HG03060 (cell line): ENCODE data around the gene SNX30.
"Not testable (repeated sequence)": the region's sequence is repeated elsewhere in the genome, so short reads cannot be mapped to it uniquely, and the experiment has no call there.

Experiments used
- ATAC-seq: cut with Tn5 transposase; IDR thresholded peaks from one replicate; pipeline ENCODE4 v1.9.1; 2021; ENCODE audit warnings: low read depth, moderate number of reproducible peaks; ENCODE audit not compliant: unreplicated experiment

The SNX30 gene, protein sequence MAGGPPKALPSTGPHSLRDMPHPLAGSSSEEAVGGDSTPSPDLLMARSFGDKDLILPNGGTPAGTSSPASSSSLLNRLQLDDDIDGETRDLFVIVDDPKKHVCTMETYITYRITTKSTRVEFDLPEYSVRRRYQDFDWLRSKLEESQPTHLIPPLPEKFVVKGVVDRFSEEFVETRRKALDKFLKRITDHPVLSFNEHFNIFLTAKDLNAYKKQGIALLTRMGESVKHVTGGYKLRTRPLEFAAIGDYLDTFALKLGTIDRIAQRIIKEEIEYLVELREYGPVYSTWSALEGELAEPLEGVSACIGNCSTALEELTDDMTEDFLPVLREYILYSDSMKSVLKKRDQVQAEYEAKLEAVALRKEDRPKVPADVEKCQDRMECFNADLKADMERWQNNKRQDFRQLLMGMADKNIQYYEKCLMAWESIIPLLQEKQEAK

DNA sequence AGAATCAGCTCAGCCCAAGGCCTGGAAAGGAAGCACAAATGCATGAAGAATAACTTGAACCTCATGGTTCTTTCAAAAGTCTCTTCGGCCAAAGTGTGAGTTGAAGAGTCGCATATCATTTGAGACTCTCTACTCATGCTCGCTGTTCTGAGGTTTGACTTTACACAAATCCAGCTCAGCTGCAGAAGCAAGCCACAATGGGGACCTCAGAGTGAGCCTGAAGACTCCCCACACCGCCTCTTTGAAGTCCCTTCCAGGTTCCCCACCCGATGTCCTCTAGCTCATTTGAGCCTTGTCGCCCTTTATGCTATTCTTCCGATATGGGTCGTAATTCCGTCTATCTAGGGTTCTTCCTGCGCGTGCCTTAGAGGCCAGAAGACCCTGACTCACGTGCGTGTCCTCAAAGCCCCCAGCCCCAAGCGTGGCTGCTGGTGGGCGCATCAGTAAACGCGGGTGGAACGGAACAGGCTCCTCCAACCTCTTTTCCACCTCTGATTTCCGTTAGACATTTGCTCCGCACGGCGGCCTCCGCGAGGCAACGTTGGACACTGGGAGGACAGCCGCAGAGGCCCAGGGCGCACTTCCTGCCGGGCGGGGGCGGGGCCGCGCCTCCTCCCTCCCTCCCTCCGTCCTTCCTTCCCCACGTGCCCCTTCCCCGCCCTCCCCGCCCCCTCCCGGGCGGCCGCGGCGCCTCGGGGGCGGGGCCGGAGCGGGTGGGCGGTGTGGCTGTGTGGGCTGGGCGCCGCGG lies at the start of gene SNX30:
Gene SNX30 (plus strand): TSS at position 745 of the 748 bp plus-strand sequence. CDS start 242 bp downstream, outside the sequence.
- peak; percentile 32 for ATAC-seq

DNA sequence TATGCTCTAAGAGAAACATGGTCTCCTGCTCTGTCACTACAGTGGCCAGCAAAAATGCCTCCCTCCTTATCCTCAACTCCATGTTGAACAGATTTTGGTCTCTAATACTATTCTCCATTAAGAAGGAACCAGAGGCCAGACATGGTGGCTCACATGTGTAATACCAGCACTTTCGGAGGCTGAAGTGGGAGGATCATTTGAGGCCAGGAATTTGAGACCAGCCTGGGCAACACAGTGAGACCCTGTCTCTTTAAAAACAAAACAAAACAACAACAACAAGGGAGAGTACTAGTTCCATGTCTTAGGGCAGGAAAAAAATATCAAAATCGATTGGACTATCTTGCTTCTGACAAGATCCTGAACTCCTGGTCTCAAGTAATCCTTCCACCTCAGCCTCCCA lies 47.3 kb upstream of the SNX30 start:
- ATAC-seq = no peak

DNA sequence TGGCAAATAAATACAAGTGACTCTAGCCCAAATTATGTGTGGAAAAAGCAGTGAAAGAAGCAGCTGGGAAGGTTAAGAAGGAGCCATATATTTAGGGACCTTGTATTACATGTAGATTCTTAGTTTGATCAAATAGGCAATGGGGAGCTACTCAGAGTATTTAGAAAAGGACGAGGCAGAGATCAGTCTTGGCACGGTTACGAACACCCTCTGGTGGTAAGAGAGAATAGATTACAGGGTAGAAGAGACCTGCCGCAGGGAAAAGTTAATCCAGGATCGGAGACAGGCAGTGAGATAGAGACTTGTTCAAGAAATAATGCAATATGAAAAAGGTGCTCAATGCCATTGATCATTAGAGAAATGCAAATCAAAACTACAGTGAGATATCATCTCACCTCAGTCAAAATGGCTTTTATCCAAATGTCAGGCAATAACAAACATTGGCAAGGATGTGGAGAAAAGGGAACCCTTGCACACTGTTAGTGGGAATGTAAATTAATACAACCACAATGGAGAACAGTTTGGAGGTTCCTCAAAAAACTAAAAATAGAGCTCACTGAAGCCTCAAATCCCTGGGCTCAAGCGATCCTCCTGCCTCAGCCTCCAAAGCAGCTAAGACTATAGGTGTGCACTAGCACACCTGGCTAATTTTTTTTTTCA lies 44.7 kb upstream of the SNX30 start:
- ATAC-seq = no peak

DNA sequence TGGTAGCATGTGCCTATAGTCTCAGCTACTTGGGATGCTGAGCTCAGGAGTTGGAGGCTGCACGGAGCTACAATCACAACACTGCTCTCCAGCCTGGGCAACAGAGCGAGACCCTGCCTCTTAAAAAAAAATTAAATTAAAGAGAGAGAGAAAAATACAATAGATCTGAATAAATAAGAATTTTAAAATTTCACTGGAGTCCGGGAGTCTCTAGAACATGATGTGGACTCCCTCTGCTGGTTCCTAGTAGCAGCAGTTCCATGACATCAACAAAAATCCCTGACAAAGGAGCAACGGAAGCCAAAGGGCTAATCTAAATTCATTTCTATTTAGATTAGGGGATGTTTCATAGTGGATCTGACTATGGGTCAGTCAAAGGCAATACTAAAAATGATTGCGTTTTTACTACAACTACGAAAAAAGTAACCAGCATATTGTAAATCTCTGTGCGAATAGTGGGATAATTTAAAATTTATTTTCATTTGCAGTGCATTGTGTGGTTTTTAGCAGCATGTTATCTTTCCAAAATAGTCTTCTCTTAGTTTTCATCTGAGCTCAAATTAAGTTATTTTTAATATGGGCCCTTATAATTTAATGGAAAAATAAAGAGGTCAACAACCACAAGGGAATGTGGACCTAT lies 39.4 kb upstream of the SNX30 start:
- ATAC-seq = no peak

DNA sequence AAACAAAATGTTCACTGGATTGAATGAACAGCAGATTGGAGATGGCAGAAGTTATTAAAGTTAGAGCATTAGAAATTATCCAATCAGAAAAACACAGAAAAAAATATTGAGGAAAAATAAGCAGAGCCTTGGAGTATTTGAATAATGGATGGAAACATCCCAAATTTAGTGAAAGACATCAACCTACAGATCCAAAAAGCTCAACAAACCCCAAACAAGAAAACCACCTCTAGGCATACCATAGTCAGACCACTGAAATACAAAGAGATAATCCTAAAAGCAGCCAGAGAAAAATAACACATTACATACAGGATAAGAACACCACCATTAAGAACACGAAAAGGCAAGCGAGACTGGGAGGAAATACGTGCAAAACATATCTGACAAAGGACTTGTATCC lies 37.9 kb upstream of the SNX30 start:
- no peak for ATAC-seq

DNA sequence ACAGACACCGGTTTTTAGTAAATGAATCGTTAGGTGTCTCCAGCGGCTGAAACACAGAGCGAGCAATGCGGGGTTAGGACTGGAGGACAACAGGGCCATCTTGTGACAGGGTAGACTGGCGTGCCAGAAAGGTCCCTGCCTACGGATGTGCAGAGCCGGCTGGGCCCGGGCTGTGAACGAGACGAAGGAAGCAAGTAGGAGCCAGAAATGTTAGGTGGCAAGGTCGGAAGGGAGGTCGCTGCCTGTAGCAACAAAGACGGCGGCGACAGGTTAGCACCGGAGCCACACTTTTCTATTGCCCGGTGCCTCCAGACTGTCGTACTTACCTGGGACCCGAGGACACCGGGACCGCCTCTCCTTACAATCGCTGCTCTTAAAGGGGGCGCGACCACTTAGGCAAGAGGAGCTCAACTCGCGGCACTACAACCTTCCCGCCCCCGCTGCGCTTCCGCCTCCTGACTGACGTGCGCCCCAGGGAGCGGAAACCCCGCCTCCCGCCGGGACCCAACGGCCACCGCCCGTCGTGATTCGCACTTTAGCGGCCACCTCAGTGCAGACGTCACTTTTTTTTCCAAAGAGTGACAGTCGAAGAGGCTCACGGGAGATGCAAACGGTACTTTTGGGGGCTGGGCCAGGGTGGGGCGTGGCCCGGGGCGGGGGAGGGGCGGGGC lies 32.8 kb upstream of the SNX30 start, which contains the start of gene INIP:
Gene INIP (minus strand): TSS at position 457 of the 671 bp plus-strand sequence. CDS start 1,632 bp downstream, outside the sequence.
- ATAC-seq = peak; percentile 80

DNA sequence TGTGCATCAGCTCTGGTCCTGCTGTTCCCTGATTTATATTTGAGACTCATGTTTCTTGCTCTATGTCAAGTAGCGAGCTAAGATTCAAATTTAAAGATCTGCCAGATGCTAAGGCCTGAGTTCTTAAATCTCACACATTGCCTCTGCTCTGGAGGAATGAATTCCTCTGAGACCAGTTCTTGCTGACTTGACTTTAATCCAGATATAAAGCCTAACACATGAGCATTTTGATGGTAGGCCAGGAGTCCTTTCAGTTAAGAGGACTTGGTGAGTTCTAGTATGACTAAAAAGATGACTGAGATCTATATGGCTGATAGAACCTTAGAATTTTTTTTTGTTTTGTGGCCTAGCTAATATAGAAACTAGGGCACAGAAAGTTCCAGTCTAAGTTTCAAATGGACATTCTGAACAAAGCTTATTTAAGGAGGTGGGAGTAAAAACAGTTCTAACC lies 31.3 kb upstream of the SNX30 start:
- no peak for ATAC-seq

DNA sequence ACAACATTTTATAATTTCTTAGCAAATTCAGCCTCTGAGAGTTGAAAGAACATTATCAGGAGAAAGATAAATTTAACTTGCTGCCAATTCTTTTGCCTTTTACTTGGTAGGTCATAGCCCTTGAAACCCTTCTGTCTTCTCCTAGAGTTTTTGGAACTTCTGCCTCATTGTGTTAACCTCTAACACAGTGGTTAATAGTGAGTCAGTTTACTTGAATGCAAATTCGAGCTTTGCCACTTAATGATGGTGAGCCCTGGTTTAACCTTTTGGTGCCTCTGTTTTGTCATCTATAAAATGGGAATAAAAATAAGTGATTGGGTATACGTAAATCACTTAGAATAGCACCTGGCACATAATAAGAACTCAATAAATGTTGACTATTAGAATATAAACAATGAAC lies 30.9 kb upstream of the SNX30 start:
- ATAC-seq = no peak

DNA sequence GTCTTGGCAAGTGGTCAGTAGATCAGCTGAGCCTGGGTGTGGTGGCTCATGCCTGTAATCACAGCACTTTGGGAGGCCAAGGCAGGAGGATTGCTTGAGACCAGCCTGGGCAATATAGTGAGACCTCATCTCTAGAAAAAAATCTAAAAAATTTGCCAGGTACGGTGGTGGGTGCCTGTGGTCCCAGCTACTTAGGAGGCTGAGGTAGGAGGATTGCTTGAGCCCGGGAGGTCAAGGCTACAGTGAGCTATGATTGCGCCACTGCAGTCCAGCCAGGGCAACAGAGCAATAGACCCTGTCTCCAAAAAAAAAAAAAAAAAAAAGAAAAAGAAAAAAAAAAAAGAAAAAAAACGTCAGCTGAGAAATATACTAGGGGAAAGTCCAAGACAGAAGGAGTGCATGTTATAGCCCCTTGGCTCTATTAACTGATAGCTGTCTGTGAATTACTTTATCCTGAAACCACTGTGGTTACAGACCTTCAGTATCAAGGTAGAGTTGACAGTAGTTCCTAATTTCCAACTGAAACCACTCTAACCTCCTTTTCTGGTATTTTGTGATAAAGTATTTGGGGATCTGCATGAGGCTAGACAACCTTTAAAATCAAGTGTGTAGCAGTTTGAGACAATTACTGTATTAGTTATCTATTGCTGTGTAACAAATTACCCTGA lies 30.3 kb upstream of the SNX30 start:
- ATAC-seq = no peak

DNA sequence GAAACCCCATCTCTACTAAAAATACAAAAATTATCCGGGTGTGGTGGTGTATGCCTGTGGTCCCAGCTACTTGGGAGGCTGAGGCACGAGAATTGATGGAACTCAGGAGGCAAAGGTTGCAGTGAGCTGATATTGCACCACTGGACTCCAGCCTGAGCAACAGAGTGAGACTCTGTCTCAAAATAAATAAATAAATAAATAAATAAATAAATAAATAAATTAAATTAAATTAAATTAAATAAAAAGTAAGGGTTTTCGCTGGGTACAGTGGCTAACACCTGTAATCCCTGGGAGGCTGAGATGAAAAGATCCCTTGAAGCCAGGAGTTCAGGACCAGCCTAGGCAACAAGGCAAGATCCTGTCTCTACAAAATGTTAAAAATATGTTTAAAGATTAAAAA lies 27.8 kb upstream of the SNX30 start:
- not testable (repeated sequence) for ATAC-seq

DNA sequence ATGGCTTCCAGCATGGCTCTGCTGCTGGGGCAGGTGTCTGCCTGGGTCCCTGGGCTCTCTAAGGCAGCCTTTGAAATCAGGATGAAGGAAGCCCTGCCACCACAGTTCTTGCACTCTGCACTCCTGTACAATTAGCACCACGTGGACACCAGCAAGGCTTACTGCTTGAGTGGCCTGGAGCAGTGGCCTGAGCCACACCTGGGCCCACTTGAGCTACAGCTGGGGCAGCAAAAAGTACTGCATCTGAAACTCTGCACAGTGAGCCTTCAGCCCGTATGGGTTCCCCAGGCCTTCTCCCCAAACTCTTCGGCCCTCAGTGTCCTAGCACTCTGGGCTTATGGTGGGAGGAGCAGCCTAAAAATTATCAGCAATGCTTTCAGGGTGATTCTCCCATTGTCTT lies 24.6 kb upstream of the SNX30 start:
- ATAC-seq = no peak

DNA sequence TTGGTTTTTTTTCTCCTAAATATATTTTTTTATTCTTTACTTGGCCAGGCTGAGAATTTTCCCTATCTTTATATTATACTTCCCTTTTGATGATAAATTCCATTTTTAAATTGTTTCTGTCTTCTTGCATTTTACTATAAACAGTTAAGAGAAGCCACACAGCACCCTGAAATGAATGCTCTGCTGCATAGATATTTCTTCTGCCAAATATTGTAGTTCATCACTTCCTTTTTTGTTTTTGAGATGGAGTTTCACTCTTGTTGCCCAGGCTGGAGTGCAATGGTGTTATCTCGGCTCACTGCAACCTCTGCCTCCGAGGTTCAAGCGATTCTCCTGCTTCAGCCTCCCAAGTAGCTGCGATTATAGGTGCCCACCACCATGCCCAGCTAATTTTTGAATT lies 24.1 kb upstream of the SNX30 start:
- ATAC-seq = no peak

DNA sequence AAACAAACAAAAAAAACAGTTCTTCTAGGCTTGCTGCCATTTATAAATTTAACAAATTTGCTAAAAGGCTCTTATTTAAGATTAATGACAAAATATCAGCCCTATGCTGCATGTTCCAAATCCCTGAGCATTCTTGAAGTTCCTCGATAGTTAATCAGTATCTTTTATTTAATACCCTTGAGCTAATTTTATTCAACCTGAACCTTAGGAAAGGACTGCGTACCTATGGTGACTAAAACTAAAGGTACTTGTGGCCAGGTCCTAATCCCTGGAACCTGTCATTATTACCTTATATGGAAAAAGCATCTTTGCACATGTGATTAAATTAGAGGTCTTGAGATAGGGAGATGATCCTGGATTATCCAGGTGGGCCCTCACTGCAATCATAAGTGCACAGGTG lies 22.2 kb upstream of the SNX30 start:
- ATAC-seq = no peak

DNA sequence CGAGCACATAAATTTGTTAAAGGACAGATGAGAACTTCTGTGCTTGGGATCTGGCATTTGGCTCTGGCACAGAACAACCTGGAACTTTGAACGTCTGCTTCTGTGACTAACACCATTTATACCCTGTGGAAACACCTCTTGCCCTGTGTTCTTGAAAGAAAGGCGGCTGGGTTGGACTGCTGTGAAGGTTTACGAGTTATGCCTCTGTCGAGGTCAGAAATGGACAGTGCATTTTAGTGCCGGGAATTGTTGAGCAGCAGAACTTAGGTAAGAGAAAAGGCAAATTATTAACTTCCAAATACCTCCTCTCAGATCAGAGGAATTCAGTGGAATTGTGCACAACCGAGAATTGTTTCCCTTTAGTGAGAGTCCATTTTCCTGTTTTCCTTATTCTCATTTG lies 18.6 kb upstream of the SNX30 start:
- no peak for ATAC-seq

DNA sequence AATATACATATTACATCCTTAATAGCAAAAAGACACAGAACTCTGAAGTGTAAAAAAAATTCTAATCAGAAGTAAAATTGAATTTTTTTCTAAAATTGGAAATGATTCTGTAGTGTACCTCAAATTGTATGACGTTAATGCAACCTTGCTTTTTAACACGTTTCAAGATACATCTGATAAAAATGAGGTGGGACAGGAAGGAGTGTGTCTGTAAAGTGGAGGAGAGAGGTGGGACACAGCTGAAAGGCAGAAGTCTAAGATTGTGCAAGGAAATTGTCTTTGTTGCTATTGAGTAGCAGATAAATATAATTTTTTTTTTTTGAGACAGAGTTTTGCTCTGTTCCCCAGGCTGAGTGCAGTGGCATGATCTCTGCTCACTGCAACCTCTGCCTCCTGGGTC lies 15.7 kb upstream of the SNX30 start:
- no peak for ATAC-seq

DNA sequence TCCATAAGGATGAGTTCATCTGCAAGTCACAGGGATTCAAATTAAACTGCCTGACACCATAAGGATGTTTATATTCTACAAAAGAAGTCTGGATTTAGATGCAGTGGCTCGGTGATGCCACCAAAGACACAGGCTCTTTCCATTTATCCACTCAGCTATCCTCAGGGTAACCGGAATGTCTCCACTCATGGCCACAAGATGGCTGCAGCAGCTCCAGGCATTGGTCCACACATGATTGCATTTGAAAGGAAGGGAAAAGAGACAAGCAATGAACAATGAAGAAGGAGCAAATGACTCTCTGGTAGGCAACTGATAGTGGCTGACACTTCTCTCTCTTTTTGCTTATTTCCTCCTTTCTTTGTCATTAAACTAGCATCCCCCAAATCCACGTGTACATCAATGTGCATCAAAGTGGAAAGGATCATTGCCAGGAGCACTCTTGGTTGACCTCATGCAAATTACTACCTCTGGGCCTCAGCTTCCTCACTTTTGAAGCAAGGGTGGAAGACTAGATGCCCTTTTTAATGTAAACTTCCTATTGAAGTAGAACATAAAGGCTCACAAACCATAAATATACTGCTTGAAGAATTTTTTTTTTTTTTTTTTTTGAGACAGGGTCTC lies 7.2 kb upstream of the SNX30 start:
- ATAC-seq = no peak

DNA sequence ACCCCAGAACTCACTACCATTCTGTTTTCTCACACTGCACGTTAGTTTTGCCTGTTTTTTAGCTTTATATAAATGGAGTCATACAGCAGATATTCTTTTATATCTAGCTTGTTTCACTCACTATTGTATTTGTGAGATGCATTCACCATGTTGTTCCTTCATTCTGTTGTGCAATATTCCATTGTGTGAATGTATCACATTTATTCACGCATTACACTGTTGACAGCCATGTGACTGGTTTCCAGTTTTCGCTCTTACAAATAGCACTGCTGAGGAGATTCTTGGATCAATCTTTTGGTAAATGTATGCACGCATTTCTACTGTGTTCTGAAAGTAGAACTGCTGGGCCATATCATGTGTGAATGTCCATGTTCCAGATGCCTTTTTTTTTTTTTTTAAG lies 6.4 kb upstream of the SNX30 start:
- no peak for ATAC-seq

DNA sequence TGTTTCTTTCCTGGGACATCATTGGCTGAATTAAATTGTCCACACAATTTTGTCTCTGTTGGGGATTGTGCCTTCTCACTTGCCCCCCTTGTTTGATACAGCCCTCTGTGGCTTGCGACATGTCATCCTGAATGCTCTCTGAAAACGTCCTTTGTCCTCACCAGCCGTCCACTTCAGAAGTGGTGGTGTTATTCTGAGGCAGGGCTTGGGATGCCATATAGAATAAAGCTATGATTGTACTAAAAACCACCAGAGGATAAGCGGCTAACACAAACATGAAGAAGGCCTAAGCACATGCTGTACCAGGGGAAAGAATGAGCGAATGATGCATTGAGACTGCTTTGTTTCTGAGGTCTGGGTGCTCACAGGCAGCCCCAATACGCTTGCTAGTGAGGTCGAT lies 3.5 kb upstream of the SNX30 start:
- no peak for ATAC-seq

DNA sequence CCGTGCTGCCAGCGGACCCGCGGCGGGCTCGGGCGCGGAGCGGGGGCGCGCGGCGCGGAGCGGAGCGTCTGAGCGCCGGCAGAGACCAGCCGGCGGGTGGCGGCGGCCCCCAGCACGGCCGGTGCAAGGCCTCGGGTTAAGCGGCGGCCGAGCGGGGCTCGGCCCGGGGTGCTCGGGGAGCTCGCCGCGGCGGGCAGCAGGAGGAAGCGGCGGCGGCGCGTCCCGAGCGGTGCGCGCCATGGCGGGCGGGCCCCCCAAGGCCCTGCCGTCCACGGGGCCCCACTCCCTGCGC lies 150 bp downstream of the SNX30 start:
- ATAC-seq = no peak
